IMR-90 (cell line): ENCODE data around the gene LIPH. TPM values are rescaled to one million over a fixed set of nuclear protein-coding genes. Genes with fewer than 3 reads are reported as not detected.

ENCODE experiments used
- ATAC-seq: fragments of 200-7000 bp; cut with Tn5 transposase; 2 replicates; pipeline ENCODE4 v1.9.1; 2020; ENCODE audit warnings: low read depth, mild to moderate bottlenecking, moderate library complexity
- BruUV-seq: library from RNA; stranded (reverse); fragments of 400-500 nt; replicated peaks from 2 replicates; lab custom pipeline; 2021; lab: Mats Ljungman, UMichigan
- CTCF ChIA-PET: fragments of 300-600 bp; formaldehyde crosslinking; extraction: SDS; loops from one replicate; lab custom pipeline; 2021; ENCODE audit warnings: antibody characterized with exemption; lab: Yijun Ruan, JAX
- POLR2A ChIA-PET: fragments of 300-600 bp; sonication (Branson Sonifier 250); formaldehyde crosslinking; loops from one replicate; lab custom pipeline; 2022; ENCODE audit warnings: antibody characterized with exemption; ENCODE audit not compliant: unreplicated experiment; lab: Charles Lee
- DNase-seq: peaks from one replicate; pipeline ENCODE4 v3.0.0; 2013
- H2AFZ ChIP-seq: replicated peaks from 2 replicates; pipeline ENCODE3; 2013; ENCODE audit warnings: low read length, mild to moderate bottlenecking; ENCODE audit not compliant: poor library complexity
- H2AK5ac ChIP-seq: 2 replicates; pipeline ENCODE4 v1.6.1; 2013; ENCODE audit warnings: low read depth, low read length, inconsistent platforms
- H2AK9ac ChIP-seq: replicated peaks from 2 replicates; pipeline ENCODE3; 2013; ENCODE audit warnings: mild to moderate bottlenecking, low read depth, low read length, moderate library complexity; ENCODE audit not compliant: poor library complexity
- H2BK120ac ChIP-seq: 2 replicates; pipeline ENCODE4 v1.6.1; 2013; ENCODE audit warnings: low read depth, low read length, inconsistent platforms
- H2BK15ac ChIP-seq: 3 replicates; pipeline ENCODE4 v1.6.1; 2013; ENCODE audit warnings: low read depth, low read length, inconsistent platforms
- H2BK20ac ChIP-seq: 2 replicates; pipeline ENCODE4 v1.6.1; 2013; ENCODE audit warnings: low read depth, mild to moderate bottlenecking, inconsistent platforms, low read length, moderate library complexity
- H2BK5ac ChIP-seq: 2 replicates; pipeline ENCODE4 v1.6.1; 2013; ENCODE audit warnings: mild to moderate bottlenecking, low read depth, low read length, inconsistent platforms; ENCODE audit not compliant: poor library complexity, severe bottlenecking
- H3K14ac ChIP-seq: replicated peaks from 2 replicates; pipeline ENCODE4 v1.6.1; 2013; ENCODE audit warnings: low read depth, low read length, inconsistent platforms
- H3K18ac ChIP-seq: 2 replicates; pipeline ENCODE4 v1.6.1; 2013; ENCODE audit warnings: low read depth, low read length, control low read depth
- H3K23ac ChIP-seq: 2 replicates; pipeline ENCODE4 v1.6.1; 2013; ENCODE audit warnings: low read depth, low read length, inconsistent platforms
- H3K27ac ChIP-seq: 2 replicates; pipeline ENCODE4 v1.5.1; 2013; ENCODE audit warnings: mild to moderate bottlenecking, control low read depth, low read length; ENCODE audit not compliant: insufficient read depth
- H3K27me3 ChIP-seq: 2 replicates; pipeline ENCODE4 v1.6.1; 2013; ENCODE audit warnings: low read length; ENCODE audit not compliant: control insufficient read depth, insufficient read depth
- H3K36me3 ChIP-seq: 2 replicates; pipeline ENCODE4 v1.6.1; 2013; ENCODE audit warnings: low read length, mixed read lengths; ENCODE audit not compliant: control insufficient read depth, insufficient read depth
- H3K4ac ChIP-seq: 2 replicates; pipeline ENCODE4 v1.6.1; 2013; ENCODE audit warnings: low read depth, low read length, inconsistent platforms
- H3K4me1 ChIP-seq: 2 replicates; pipeline ENCODE4 v1.6.1; 2013; ENCODE audit warnings: low read length, mixed read lengths; ENCODE audit not compliant: control insufficient read depth, insufficient read depth
- H3K4me2 ChIP-seq: 2 replicates; pipeline ENCODE4 v1.6.1; 2013; ENCODE audit warnings: low read depth, mild to moderate bottlenecking, control low read depth, low read length, moderate library complexity
- H3K4me3 ChIP-seq: 2 replicates; pipeline ENCODE4 v1.5.1; 2013; ENCODE audit warnings: low read depth, mild to moderate bottlenecking, control low read depth, low read length, moderate library complexity; ENCODE audit not compliant: insufficient read depth
- H3K56ac ChIP-seq: 2 replicates; pipeline ENCODE4 v1.6.1; 2013; ENCODE audit warnings: low read length, inconsistent platforms; ENCODE audit not compliant: insufficient read depth; ENCODE audit errors: extremely low read depth
- H3K79me1 ChIP-seq, 2 experiments: 2 replicates each; pipeline ENCODE4 v1.6.1; 2013; ENCODE audit warnings: low read length in 2 of 2, inconsistent platforms in 1 of 2, low read depth in 1 of 2
- H3K9ac ChIP-seq: 2 replicates; pipeline ENCODE4 v1.6.1; 2013; ENCODE audit warnings: low read depth, low read length, control low read depth
- H3K9me1 ChIP-seq: 2 replicates; pipeline ENCODE4 v1.6.1; 2013; ENCODE audit warnings: low read length, inconsistent platforms; ENCODE audit not compliant: insufficient read depth
- H3K9me3 ChIP-seq: 2 replicates; pipeline ENCODE4 v1.6.1; 2013; ENCODE audit warnings: low read length; ENCODE audit not compliant: control insufficient read depth, insufficient read depth
- H4K20me1 ChIP-seq: 2 replicates; pipeline ENCODE4 v1.6.1; 2013; ENCODE audit warnings: low read length, inconsistent platforms; ENCODE audit not compliant: insufficient read depth
- H4K5ac ChIP-seq: 2 replicates; pipeline ENCODE4 v1.6.1; 2013; ENCODE audit warnings: mild to moderate bottlenecking, low read depth, low read length, control low read depth
- H4K8ac ChIP-seq, 2 experiments: 2 replicates each; pipeline ENCODE4 v1.6.1; 2013; ENCODE audit warnings: low read depth in 2 of 2, low read length in 2 of 2, control low read depth in 1 of 2, inconsistent platforms in 1 of 2
- H4K91ac ChIP-seq: 2 replicates; pipeline ENCODE4 v1.6.1; 2013; ENCODE audit warnings: low read depth, low read length, inconsistent platforms; ENCODE audit not compliant: insufficient read depth
- ELK1 ChIP-seq: fragments of 150-350 bp; IDR thresholded peaks from 2 replicates; pipeline ENCODE4 v1.6.1; 2016; ENCODE audit warnings: low read depth, mild to moderate bottlenecking, low read length, moderate library complexity, borderline replicate concordance
- NFE2L2 ChIP-seq: fragments of 150-350 bp; IDR thresholded peaks from 2 replicates; pipeline ENCODE4 v1.6.1; 2016; ENCODE audit warnings: low read depth, mild to moderate bottlenecking, low read length
- RFX5 ChIP-seq: IDR thresholded peaks from 2 replicates; pipeline ENCODE4 v1.8.0; 2012; ENCODE audit warnings: low read depth, mild to moderate bottlenecking, low read length, moderate library complexity
- WGBS, 2 experiments: methylation state at CpG; one replicate each; pipeline versions ENCODE4 v1.1.5 to v1.1.7; 2013; ENCODE audit warnings: missing lambda C conversion rate in 2 of 2; ENCODE audit not compliant: insufficient read length in 1 of 2; ENCODE audit errors: extremely low coverage in 2 of 2; 5-methylcytosine and 5-hydroxymethylcytosine counted together
- dilution Hi-C: fragments of 300-500 bp; cut with HindIII; formaldehyde crosslinking; loops from one replicate; pipeline ENCODE4 v1.14.3; 2018; ENCODE audit warnings: low sequenced_read_pairs; ENCODE audit not compliant: unreplicated experiment
- in situ Hi-C: fragments of 300-500 bp; cut with MboI; formaldehyde crosslinking; loops from 3 replicates; pipeline ENCODE4 v1.14.3; 2019; ENCODE audit warnings: low sequenced_read_pairs, inconsistent platforms, mixed read lengths
- intact Hi-C: fragments of 100-400 bp; cut with micrococcal nuclease; formaldehyde crosslinking; loops from 2 replicates; pipeline ENCODE4 v1.10.0; 2022
- polyA plus RNA-seq, 3 experiments: library from polyadenylated mRNA; depleted of rRNA; stranded (reverse); fragments of >200 nt; gene quantifications; 2 replicates each; pipeline ENCODE4 v1.2.3, GENCODE V29; 2012; ENCODE audit warnings: low replicate concordance in 1 of 3
- total RNA-seq: library from RNA; depleted of rRNA; stranded (reverse); fragments of >200 nt; gene quantifications from 2 replicates; pipeline ENCODE4 v1.2.3, GENCODE V29; 2012; rRNA removed
- TF ChIP-seq, protein P1 (sequence below): fragments of 150-350 bp; IDR thresholded peaks from 2 replicates; pipeline ENCODE4 v1.6.1; 2017; ENCODE audit warnings: mild to moderate bottlenecking, antibody characterized with exemption, low read length, low read depth

Gene LIPH
- total and polyA plus RNA-seq, 2 of the 4 experiments (the other 2 are of a cell fraction) = 0.27 to 0.36 TPM

DNA sequence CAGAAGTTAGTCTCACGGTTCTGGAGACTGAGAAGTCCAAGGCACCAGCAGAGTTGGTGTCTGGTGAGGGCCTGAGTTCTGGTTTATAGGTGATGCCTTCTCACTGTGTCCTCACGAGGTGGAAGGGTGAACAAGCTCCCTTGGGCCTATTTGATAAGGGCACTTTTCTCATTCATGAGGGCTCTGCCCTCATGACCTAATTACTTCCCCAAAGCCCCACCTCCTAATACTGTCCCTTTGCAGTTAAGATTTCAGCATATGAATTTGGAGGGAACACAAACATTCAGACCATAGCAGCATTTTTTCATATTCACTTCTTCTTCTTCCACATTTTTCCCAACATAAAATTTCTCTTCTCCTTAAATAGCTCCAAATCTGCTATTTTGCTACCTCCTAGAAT is 95.0 kb downstream of the LIPH start:
- H4K91ac ChIP-seq = no peak overlapping the region
- H4K8ac ChIP-seq = no peak overlapping the region
- H2AK5ac ChIP-seq = no peak overlapping the region
- ATAC-seq (no peak), DNase-seq (no peak)
- dilution Hi-C loops (no loop called here), intact Hi-C loops (no loop called here), in situ Hi-C loops (no loop called here)
- H3K18ac ChIP-seq = no peak overlapping the region
- H3K9me1 ChIP-seq = no peaks in the 10 kb centered on the region; the same call in 1 of the 2 replicates
- H3K27me3 ChIP-seq = no peaks in the 10 kb centered on the region
- H3K27ac ChIP-seq = no peak overlapping the region
- no peaks in the 10 kb centered on the region for H3K9me3 ChIP-seq
- no peak overlapping the region for H2AFZ ChIP-seq
- H3K14ac ChIP-seq = no peak overlapping the region
- no peak overlapping the region for H3K4me3 ChIP-seq
- TF ChIP-seq NFE2L2 (no peak), RFX5 (no peak), ELK1 (no peak)
- TF ChIP-seq, protein P1, sequence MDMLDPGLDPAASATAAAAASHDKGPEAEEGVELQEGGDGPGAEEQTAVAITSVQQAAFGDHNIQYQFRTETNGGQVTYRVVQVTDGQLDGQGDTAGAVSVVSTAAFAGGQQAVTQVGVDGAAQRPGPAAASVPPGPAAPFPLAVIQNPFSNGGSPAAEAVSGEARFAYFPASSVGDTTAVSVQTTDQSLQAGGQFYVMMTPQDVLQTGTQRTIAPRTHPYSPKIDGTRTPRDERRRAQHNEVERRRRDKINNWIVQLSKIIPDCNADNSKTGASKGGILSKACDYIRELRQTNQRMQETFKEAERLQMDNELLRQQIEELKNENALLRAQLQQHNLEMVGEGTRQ = no peak
- no peak overlapping the region for H3K23ac ChIP-seq
- no peak overlapping the region for H3K4me2 ChIP-seq
- BruUV-seq = no TSS peak
- H2BK15ac ChIP-seq = no peak overlapping the region
- no peak overlapping the region for H3K56ac ChIP-seq
- no peaks in the 10 kb centered on the region for H3K4me1 ChIP-seq
- no peak overlapping the region for H3K4ac ChIP-seq
- H3K36me3 ChIP-seq = 0 out of 2 replicates have a peak, but pooled peaks cover 2% of the 10 kb centered on the region
- no CpG with 5 or more reads among the region's 2 CpGs for WGBS, 2 experiments
- H2AK9ac ChIP-seq = no peak overlapping the region
- H4K5ac ChIP-seq = no peak overlapping the region
- no peak overlapping the region for H2BK20ac ChIP-seq
- POLR2A ChIA-PET = no interaction called here
- H2BK5ac ChIP-seq = no peak overlapping the region
- no peaks in the 10 kb centered on the region for H3K79me1 ChIP-seq
- H4K20me1 ChIP-seq = no peaks in the 10 kb centered on the region
- no peak overlapping the region for H3K9ac ChIP-seq
- H2BK120ac ChIP-seq = no peak overlapping the region
- CTCF ChIA-PET = no interaction called here

Other genes starting within 250 kb of the LIPH start
- 17.6 and 19.2 TPM in 2 replicates for gene MAP3K13, start 189.5 kb downstream of the LIPH start, total RNA-seq
- gene MAP3K13, start 189.5 kb downstream of the LIPH start, polyA plus RNA-seq (2012; rRNA removed) = 8.6 and 9.9 TPM in 2 replicates
- gene TMEM41A, start 53.6 kb downstream of the LIPH start, total RNA-seq = 10.6 and 11.9 TPM in 2 replicates
- gene TMEM41A, start 53.6 kb downstream of the LIPH start, polyA plus RNA-seq (2012; rRNA removed) = 12.0 and 12.5 TPM in 2 replicates
- 15.2 and 31.1 TPM in 2 replicates for gene SENP2, start 33.7 kb upstream of the LIPH start, total RNA-seq
- gene SENP2, start 33.7 kb upstream of the LIPH start, polyA plus RNA-seq (2012; rRNA removed) = 7.5 and 9.4 TPM in 2 replicates